ENCODE data around the gene RANBP2.
"Not testable (repeated sequence)": the region's sequence is repeated elsewhere in the genome, so short reads cannot be mapped to it uniquely, and the experiment has no call there.

- not testable (repeated sequence) for TF ChIP-seq POLR2A (IDR thresholded peaks at IDR 0.05; ENCODE audit: low read depth, low read length); PAX5 (IDR thresholded peaks at IDR 0.05; ENCODE audit: insufficient read depth, low read length, severe bottlenecking); POLR2AphosphoS5 (IDR thresholded peaks at IDR 0.05; ENCODE audit: low read depth, low read length)
Observed at GRCh38 chr2:108762618-108763017, 43.3 kb downstream of the RANBP2 start.
